Neural cell (in vitro differentiated cells): ENCODE data around the gene LDLRAD4. TPM values are rescaled to one million over a fixed set of nuclear protein-coding genes. Genes with fewer than 3 reads are reported as not detected.

Source experiments
- H2AFZ ChIP-seq: fragments of 200-600, 300-800 bp; sonication (generic), shearing (Covaris generic); 2 replicates; pipeline ENCODE4 v1.6.0; 2014; ENCODE audit warnings: low read depth, mild to moderate bottlenecking, antibody characterized with exemption, low read length, moderate library complexity
- H3F3A ChIP-seq: fragments of 200-600 bp; shearing (Covaris generic); 2 replicates; pipeline ENCODE4 v1.6.1; 2016; ENCODE audit warnings: mild to moderate bottlenecking, moderate library complexity, mixed read lengths, antibody characterized with exemption, low read length; ENCODE audit not compliant: insufficient read depth, poor library complexity, severe bottlenecking
- H3K27ac ChIP-seq: fragments of 200-600, 300-800 bp; sonication (generic), shearing (Covaris generic); 2 replicates; pipeline ENCODE4 v1.5.1; 2014; ENCODE audit warnings: mild to moderate bottlenecking, low read length, moderate library complexity
- H3K27me3 ChIP-seq: fragments of 300-800, 200-600 bp; sonication (generic), shearing (Covaris generic); 2 replicates; pipeline ENCODE4 v1.6.0; 2014; ENCODE audit warnings: mild to moderate bottlenecking, low read depth, low read length, moderate library complexity; ENCODE audit not compliant: insufficient read depth
- H3K36me3 ChIP-seq: fragments of 300-800, 200-600 bp; sonication (generic), shearing (Covaris generic); 2 replicates; pipeline ENCODE4 v1.5.1; 2014; ENCODE audit warnings: mild to moderate bottlenecking, antibody characterized with exemption, low read length, moderate library complexity; ENCODE audit not compliant: insufficient read depth
- H3K4me2 ChIP-seq: fragments of 300-800, 200-600 bp; sonication (generic), shearing (Covaris generic); 2 replicates; pipeline ENCODE4 v1.6.0; 2014; ENCODE audit warnings: mild to moderate bottlenecking, low read length
- H3K4me3 ChIP-seq: fragments of 300-800, 200-600 bp; sonication (generic), shearing (Covaris generic); 2 replicates; pipeline ENCODE4 v1.5.1; 2014; ENCODE audit warnings: mild to moderate bottlenecking, low read length, moderate library complexity
- H3K79me2 ChIP-seq: fragments of 200-600 bp; shearing (Covaris generic); replicated peaks from 2 replicates; pipeline ENCODE4 v1.6.0; 2014; ENCODE audit warnings: mild to moderate bottlenecking, low read length, moderate library complexity; ENCODE audit not compliant: insufficient read depth
- H3K9ac ChIP-seq: fragments of 300-800, 200-600 bp; sonication (generic), shearing (Covaris generic); 2 replicates; pipeline ENCODE4 v1.6.1; 2016; ENCODE audit warnings: mild to moderate bottlenecking, low read length, mixed read lengths
- H3K9me2 ChIP-seq: fragments of 200-600 bp; shearing (Covaris generic); 2 replicates; pipeline ENCODE4 v1.6.1; 2016; ENCODE audit warnings: mild to moderate bottlenecking, low read length, mixed read lengths; ENCODE audit not compliant: insufficient read depth
- H3K9me3 ChIP-seq: fragments of 200-600, 300-800 bp; sonication (generic), shearing (Covaris generic); 2 replicates; pipeline ENCODE4 v1.6.1; 2016; ENCODE audit warnings: mild to moderate bottlenecking, mixed run types, low read length, moderate library complexity, mixed read lengths
- H4K20me1 ChIP-seq: fragments of 200-600 bp; shearing (Covaris generic); 2 replicates; pipeline ENCODE4 v1.6.1; 2016; ENCODE audit warnings: mild to moderate bottlenecking, mixed run types; ENCODE audit not compliant: insufficient read depth
- CTCF ChIP-seq: fragments of 450-650 bp; IDR thresholded peaks from 2 replicates; pipeline ENCODE4 v1.5.1; 2014; ENCODE audit warnings: antibody characterized with exemption, mild to moderate bottlenecking, moderate library complexity; ENCODE audit not compliant: poor library complexity, severe bottlenecking
- EP300 ChIP-seq: fragments of 450-650 bp; conservative IDR thresholded peaks from 2 replicates; pipeline ENCODE4 v1.6.1; 2014; ENCODE audit warnings: antibody characterized with exemption, mild to moderate bottlenecking, moderate library complexity; ENCODE audit not compliant: poor library complexity, severe bottlenecking
- EZH2 ChIP-seq: fragments of 200-600, 300-800 bp; shearing (Covaris generic), sonication (generic); IDR thresholded peaks from 2 replicates; pipeline ENCODE4 v1.6.1; 2014; ENCODE audit warnings: antibody characterized with exemption, low read length, borderline replicate concordance, mild to moderate bottlenecking; ENCODE audit not compliant: insufficient read depth, poor library complexity, severe bottlenecking
- MXI1 ChIP-seq: fragments of 450-650 bp; conservative IDR thresholded peaks from 2 replicates; pipeline ENCODE4 v1.6.1; 2014; ENCODE audit warnings: antibody characterized with exemption, mild to moderate bottlenecking; ENCODE audit not compliant: poor library complexity, severe bottlenecking
- POLR2AphosphoS5 ChIP-seq: IDR thresholded peaks from 2 replicates; pipeline ENCODE4 v1.6.1; 2012
- RAD21 ChIP-seq: fragments of 450-650 bp; conservative IDR thresholded peaks from 2 replicates; pipeline ENCODE4 v1.6.1; 2014; ENCODE audit warnings: antibody characterized with exemption, mild to moderate bottlenecking, moderate library complexity
- REST ChIP-seq: IDR thresholded peaks from 2 replicates; pipeline ENCODE4 v1.6.1; 2012; ENCODE audit warnings: borderline replicate concordance
- SMC3 ChIP-seq: fragments of 450-650 bp; conservative IDR thresholded peaks from 2 replicates; pipeline ENCODE4 v1.6.1; 2014; ENCODE audit warnings: antibody characterized with exemption, mild to moderate bottlenecking, moderate library complexity; ENCODE audit not compliant: poor library complexity
- TAF1 ChIP-seq: IDR thresholded peaks from 2 replicates; pipeline ENCODE4 v1.6.1; 2012; ENCODE audit warnings: low read depth
- polyA plus RNA-seq: library from polyadenylated mRNA; depleted of rRNA; stranded (reverse); fragments of >200 nt; gene quantifications from 2 replicates; pipeline ENCODE4 v1.2.3, GENCODE V29; 2014

The LDLRAD4 gene
- polyA plus RNA-seq, 1 donor from 2014 or later: 3.7 TPM

DNA sequence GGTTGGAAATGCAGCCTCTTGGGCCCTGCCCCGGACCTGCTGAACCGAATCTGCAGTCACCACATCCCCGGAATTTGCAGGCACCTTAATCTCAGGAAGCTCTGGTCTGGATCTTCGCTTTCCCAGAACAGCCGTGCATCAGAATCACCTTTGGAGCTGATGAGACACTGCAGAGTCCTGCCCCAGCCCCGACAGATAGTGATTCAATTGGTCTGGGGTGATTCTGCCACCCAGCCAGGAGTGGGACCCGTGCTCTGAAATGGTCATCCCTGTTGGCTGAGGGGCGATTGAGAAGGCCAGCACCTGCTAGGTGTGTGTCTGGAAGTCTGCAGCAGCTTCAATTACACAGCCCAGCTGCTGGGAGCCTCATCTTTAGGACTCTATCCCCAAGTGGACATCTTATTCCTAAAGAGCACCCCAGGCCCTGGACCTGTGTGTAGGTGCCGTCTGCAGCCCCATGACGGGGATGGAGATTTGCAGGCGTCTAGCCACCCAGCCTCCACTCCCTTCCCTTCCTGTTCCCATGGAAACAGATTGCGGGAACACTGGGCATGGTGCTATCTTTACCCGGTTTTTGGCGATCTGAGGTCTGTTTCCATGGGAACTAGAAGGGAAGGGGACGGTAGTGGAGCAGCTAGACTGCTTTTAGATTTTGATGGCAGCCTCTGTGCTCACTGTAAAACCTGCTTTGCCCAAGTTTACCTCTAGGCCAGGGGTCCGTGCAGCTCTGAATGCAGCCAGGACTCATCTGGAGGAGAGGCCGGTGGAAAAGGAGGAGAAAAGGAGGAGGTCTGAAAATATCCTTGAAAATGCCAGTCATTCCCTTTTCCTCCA lies 156.1 kb downstream of the LDLRAD4 start:
- Histone ChIP-seq H3K9me3 (no peaks in the 10 kb centered on the region), H3F3A (no peaks in the 10 kb centered on the region), H4K20me1 (no peaks in the 10 kb centered on the region), H3K4me3 (peak overlapping the region; percentile 20), H2AFZ (no peak overlapping the region), H3K36me3 (no peaks in the 10 kb centered on the region), H3K4me2 (no peak overlapping the region), H3K27me3 (no peaks in the 10 kb centered on the region), H3K27ac (no peak overlapping the region), H3K9me2 (no peaks in the 10 kb centered on the region), H3K9ac (no peak overlapping the region), H3K79me2 (no peaks in the 10 kb centered on the region)
- TF ChIP-seq SMC3 (no peak), CTCF (no peak), EP300 (no peak), MXI1 (no peak), TAF1 (no peak), RAD21 (no peak), EZH2 (no peak), POLR2AphosphoS5 (no peak), REST (no peak)

DNA sequence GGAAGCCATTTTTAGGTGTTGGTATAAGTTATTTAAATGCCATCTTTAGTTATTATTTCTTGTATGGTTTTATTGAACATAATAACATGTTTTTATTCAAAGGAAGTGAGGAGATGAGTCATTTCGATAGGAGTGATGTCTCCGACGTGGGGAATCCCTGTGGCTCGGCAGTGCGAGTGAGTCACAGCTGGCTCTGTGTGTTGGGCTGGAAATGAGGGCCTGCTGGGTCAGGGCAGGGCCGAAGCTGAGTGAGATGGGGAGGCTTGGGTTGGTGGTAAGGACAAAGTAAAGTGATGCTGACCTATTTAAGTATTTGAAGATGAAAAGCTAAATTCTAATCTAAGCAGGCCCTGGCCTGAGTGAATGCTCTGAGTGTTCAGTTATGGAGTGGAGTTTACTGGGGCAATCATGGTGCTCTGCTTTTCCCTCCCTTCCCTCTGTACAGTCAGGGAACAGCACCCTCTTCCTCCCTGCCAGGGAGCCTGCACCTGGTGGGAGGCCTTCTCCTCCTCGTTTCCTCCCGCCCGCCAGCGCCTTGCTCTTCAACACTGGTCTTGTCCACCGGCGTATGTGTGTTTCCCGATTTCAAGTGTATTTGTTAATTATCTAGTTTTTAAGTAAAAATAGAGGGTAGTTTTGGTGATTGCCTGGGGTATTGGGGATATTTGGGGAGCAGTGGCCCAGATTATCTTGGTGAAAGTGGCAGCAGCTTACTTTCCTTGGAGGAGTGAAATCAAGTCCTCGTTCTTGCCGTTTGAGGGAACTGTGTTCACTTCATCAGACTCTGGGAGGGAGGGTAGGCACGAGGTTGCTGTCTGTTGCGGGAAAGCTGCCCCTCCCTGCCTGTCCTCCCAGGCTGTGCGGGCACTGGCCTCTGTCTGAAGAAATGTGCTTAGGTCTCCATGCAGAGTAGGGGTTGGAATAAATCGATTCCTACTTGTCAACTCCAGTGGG lies 157.0 kb downstream of the LDLRAD4 start:
- no peaks in the 10 kb centered on the region for H3K9me2 ChIP-seq
- H3K9ac ChIP-seq: no peak overlapping the region
- no peaks in the 10 kb centered on the region for H3K79me2 ChIP-seq
- H3F3A ChIP-seq: no peaks in the 10 kb centered on the region
- H2AFZ ChIP-seq: no peak overlapping the region
- no peaks in the 10 kb centered on the region for H3K36me3 ChIP-seq
- no peak overlapping the region for H3K4me3 ChIP-seq
- H3K27me3 ChIP-seq: no peaks in the 10 kb centered on the region
- no peak overlapping the region for H3K27ac ChIP-seq
- no peaks in the 10 kb centered on the region for H3K9me3 ChIP-seq
- TF ChIP-seq SMC3 (no peak), TAF1 (no peak), REST (no peak), EP300 (no peak), POLR2AphosphoS5 (no peak), RAD21 (no peak), CTCF (no peak), EZH2 (no peak), MXI1 (no peak)
- no peak overlapping the region for H3K4me2 ChIP-seq
- no peaks in the 10 kb centered on the region for H4K20me1 ChIP-seq
